GM21786 (cell line): ENCODE results near the gene PAX8.

Experiments used
- ATAC-seq: cut with Tn5 transposase; IDR thresholded peaks from one replicate; pipeline ENCODE4 v1.9.1; 2021; ENCODE audit not compliant: unreplicated experiment

The PAX8 gene

GRCh38 chr2:113268621-113269360 is 9.9 kb downstream of the PAX8 start:
- ATAC-seq: no peak

DNA sequence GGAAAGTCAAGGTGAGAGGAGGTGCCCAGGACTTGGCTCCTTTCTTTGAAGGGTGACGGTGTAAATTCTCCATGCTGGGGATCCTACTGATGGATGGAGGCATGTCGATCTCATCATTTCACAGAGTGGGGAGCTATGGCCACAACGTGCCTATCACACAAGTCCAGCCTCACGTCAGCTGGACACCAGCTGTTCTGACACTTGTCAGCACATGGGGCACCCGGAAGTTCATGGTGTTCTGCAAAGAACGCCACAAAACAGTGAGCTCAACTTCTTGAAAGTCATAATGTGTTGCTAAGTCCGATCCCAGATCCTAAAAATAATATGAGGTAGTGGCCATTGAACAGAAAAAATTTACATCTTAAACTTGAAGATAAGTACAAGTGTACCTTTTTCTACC is 12.3 kb downstream of the PAX8 start:
- no peak for ATAC-seq

DNA sequence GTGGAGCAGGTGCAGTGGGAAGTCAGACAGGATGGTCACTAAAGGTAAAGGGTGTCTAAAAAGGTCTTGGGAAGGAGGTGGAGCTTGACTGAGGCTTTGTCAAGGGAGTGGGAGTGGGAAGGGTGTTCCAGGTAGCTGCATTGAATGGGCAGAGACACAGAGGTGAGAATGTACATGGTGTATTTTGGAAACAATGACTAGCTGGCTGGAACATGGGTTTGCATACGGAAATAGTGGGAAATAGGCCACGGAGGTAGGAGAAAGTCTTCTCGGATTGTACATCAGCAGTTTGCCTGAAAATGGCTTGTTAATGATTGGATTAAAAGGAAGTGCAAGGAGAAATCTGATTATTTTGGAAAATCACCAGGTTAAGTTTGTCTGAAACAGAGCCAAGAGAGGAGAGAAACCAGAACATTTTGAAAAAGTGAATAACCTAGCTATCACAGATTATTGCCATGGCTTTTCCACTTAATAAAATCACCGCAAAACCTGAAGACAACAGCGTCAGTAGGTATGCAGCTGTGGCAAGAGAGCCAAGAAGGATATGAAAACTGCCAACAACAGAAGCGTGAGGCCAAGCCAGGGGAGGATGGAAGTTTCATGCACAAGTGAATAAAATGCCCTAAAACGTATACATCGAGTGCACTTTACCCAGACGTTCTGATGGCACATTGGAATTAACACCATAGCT is 13.9 kb downstream of the PAX8 start:
- ATAC-seq: no peak

DNA sequence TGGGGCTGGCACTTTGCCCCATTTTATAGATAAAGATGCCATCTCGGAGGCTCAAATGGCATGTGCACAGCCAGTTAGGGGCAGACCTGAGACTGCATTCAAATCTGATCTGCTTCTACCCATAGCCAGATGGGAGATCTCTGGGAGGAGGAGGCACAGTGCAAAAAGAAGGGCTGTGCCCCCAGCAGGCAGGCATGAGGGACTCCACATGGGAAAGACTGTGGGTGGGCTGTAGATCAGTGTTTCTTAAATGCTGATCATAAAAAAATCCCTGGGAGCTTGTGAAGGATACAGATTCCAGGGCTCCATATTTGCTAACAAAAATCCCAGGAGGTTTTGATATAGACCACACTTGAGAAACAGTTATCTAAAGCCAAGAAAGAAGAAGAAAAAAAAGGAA is 15.2 kb downstream of the PAX8 start:
- ATAC-seq: no peak

DNA sequence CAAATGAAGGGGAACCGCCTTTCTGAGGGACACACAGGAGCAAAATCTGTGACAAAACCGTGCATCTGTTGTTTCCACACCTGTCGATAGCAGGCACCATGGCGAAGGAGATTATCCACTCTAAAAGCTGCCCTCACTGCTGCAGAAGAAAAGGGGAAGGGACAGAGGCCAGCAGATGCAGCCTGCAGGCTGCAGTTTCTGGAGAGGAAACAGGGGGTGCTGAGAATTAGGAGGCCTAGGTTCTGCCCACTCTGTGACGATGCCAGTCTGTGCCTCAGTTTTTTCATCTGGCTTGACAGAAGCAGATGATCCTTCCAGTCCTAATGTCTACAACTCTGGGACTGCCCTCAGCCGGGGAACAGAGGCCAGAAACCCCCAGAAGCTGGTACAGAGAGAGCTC is 17.7 kb downstream of the PAX8 start:
- ATAC-seq: no peak

- ATAC-seq: no peak
Observed at GRCh38 chr2:113258471-113259147, 20.1 kb downstream of the PAX8 start.

- ATAC-seq: no peak
Observed at GRCh38 chr2:113257516-113258264, 21.0 kb downstream of the PAX8 start.

DNA sequence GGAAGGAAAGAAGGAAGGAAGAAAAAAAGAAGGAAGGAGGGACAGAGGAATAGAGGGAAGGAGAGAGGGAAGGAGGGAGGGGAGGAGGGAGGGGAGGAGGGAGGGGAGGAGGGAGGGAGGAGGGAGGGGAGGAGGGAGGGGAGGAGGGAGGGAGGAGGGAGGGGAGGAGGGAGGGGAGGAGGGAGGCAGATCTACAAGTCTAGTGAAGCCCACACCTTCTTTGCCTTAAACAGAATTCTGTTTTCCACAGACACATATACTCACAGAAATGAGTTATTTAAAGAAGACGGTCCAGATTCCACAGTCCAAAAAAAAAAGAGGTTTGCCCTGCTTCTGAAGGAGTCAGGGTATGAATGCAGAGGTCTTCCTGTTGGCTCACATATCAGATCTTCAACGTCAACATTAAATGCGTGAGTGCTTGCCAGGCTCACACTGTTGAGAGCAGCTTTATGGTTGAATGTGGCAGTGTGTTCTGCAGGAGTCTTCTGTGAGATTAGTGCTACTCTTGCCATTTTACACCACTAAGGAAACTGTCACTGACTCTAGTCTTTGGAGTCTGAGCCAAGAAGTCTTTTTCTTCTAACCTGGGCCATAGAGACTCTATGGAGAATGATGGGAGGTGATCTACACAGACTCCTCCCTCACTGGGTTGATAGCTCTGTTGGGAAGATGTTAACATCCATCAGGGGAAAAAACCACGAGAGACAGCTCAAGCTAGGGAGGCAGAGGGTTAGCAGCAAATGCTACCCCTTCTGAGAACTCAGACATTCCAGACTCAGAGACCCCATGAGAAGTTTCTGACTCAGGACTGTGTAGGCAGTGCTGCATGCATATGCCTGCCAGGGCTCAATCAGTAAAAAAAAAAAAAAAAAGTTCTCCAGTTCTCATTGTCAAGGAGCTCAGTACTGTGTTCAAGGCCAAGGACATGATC is 23.3 kb downstream of the PAX8 start:
- ATAC-seq: no peak

GRCh38 chr2:113253453-113253852 is 25.3 kb downstream of the PAX8 start:
- no peak for ATAC-seq

- no peak for ATAC-seq
Observed at GRCh38 chr2:113252047-113252590, 26.6 kb downstream of the PAX8 start.

- no peak for ATAC-seq
Observed at GRCh38 chr2:113251118-113251517, 27.6 kb downstream of the PAX8 start.

DNA sequence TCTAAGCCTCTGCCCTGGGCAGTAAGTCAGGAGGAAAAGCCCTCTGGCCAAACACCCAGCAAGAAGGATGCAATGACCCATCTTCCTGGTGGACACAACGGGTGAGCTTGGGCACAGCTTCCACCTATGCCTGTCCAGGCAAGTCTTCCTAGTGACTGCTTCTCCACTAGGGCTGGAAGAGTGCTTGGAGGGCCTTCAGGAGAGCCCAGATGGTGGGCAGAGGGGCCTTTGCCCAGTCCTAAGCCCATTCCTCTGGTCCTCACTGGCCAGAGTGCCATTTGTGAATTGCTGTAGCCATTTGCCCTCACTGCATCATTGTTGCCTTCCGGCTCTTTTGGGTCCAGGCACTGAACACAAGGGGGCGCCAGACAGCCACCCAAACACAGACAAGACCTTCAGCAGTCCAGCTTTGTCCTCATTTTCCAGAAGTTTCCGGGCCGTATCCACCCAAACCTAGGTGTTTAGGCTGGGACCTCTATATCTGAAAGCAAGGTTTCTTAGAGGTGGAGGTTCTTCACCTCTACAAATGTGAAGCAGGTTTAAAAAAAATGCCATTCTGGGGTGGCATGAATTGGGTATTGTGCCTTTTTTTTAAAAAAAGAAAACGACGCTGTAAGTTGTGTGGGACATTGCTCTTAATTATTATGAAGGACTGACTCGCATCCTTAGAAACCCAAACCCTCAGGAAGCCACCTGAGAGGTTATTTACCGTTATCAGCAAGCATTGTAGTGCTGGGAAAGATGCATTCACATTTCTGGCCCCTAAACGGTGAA is 29.5 kb downstream of the PAX8 start:
- ATAC-seq: peak; percentile 53

DNA sequence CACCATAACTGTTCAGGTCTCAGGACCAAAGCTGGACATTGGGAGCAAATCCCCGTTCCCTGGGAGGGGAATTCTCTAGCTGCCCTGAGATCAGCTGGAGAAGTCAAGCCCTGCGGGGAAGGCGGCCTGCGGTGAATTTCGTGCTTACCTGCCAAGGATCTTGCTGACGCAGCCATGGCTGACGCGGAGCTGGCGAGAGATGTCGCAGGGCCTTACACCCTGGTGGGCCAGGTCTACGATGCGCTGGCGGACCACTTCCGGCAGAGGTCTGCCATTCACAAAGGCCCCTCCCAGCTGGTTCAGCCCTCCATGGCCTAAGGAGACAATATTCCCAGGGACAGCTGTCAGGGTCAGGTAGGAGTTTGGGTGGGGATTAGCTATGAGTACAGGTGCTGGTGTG is 32.1 kb downstream of the PAX8 start:
- ATAC-seq: no peak

- ATAC-seq: no peak
Observed at GRCh38 chr2:113245276-113245711, 33.4 kb downstream of the PAX8 start.

DNA sequence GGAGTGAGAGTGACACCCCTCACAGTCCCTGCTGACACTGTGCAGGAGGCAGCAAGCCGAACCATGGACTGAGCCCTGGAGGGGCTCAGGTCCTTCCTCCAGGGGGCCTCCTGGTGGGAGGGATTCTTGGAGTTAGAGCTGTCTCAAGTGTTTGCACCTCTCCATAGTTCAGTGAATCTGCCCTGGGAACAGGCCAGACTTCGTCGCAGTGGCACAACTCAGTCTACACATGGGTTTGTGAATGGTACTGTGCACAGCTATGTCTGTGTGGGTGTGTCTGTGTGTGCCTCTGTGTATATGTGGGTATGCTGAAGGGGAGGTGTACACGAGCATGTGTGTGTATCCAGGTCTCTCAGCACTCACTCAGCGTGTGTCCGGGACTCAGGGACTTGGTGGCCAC is 36.4 kb downstream of the PAX8 start:
- no peak for ATAC-seq

- ATAC-seq: no peak
Observed at GRCh38 chr2:113240915-113241911, 37.5 kb downstream of the PAX8 start.

GRCh38 chr2:113240150-113240914 is 38.4 kb downstream of the PAX8 start:
- no peak for ATAC-seq
